HCT116 (cell line): ENCODE measurements around the gene MLPH. TPM values are rescaled to one million over a fixed set of nuclear protein-coding genes. Genes with fewer than 3 reads are reported as not detected.

Experiments used
- ATAC-seq: fragments of 200-7000 bp; cut with Tn5 transposase; 2 replicates; pipeline ENCODE4 v1.9.1; 2020; ENCODE audit warnings: mild to moderate bottlenecking, moderate library complexity
- BruUV-seq: library from RNA; stranded (reverse); fragments of 400-500 nt; replicated peaks from 2 replicates; lab custom pipeline; 2021; lab: Mats Ljungman, UMichigan
- CTCF ChIA-PET: fragments of 300-600 bp; sonication (Branson Sonifier 250); formaldehyde crosslinking; loops from one replicate; lab custom pipeline; 2021; ENCODE audit warnings: antibody characterized with exemption; lab: Charles Lee
- POLR2A ChIA-PET: fragments of 300-600, 350-600 bp; sonication (Branson Sonifier 250); formaldehyde crosslinking; loops from one replicate; lab custom pipeline; 2021; ENCODE audit warnings: antibody characterized with exemption; lab: Charles Lee
- RAD21 ChIA-PET, 2 experiments: fragments of 300-600 bp; sonication (Branson Sonifier 250); formaldehyde crosslinking; loops; one replicate each; lab custom pipeline; 2023; ENCODE audit warnings: low total read pairs in 2 of 2; ENCODE audit not compliant: uncharacterized antibody in 2 of 2, unreplicated experiment in 2 of 2, low non-redundant PET in 1 of 2; lab: Charles Lee
- DNase-seq: peaks from one replicate; pipeline ENCODE4 v3.0.0-alpha.2; 2010; ENCODE audit warnings: low read depth, low spot score
- H2AFZ ChIP-seq: fragments of 200-600 bp; shearing (Covaris generic), sonication (generic); 2 replicates; pipeline ENCODE4 v1.6.1; 2017; ENCODE audit warnings: low read depth, mixed run types, mixed read lengths, antibody characterized with exemption, low read length; ENCODE audit not compliant: poor library complexity, severe bottlenecking
- H3K27ac ChIP-seq: 2 replicates; pipeline ENCODE4 v1.5.1; 2012; ENCODE audit warnings: low read depth, low read length
- H3K27me3 ChIP-seq: fragments of 200-600 bp; sonication (generic); 2 replicates; pipeline ENCODE4 v1.6.1; 2016; ENCODE audit warnings: mixed run types, low read length, mixed read lengths; ENCODE audit not compliant: insufficient read depth
- H3K36me3 ChIP-seq, 2 experiments: fragments of 200-500 bp in 1 of 2; fragments of 200-600 bp in 1 of 2; sonication (Bioruptor generic) in 1 of 2; sonication (generic) in 1 of 2; 2 replicates each; pipeline versions ENCODE4 v1.5.1 to v1.6.1; 2014 to 2016; ENCODE audit warnings: low read length in 2 of 2, inconsistent platforms in 1 of 2, mixed read lengths in 1 of 2, mixed run types in 1 of 2; ENCODE audit not compliant: insufficient read depth in 2 of 2, control insufficient read depth in 1 of 2
- H3K4me1 ChIP-seq, 2 experiments: fragments of 200-600 bp in 1 of 2; sonication (generic) in 1 of 2; 2 replicates each; pipeline versions ENCODE4 v1.5.1 to v1.6.1; 2012 to 2017; ENCODE audit warnings: low read length in 2 of 2, inconsistent platforms in 1 of 2, mild to moderate bottlenecking in 1 of 2, mixed read lengths in 1 of 2, mixed run types in 1 of 2, moderate library complexity in 1 of 2; ENCODE audit not compliant: insufficient read depth in 2 of 2, control insufficient read depth in 1 of 2
- H3K4me2 ChIP-seq: fragments of 200-600 bp; sonication (generic); 2 replicates; pipeline ENCODE4 v1.6.1; 2017; ENCODE audit warnings: mixed run types, low read length, mixed read lengths
- H3K4me3 ChIP-seq, 2 experiments: fragments of 200-600 bp in 1 of 2; sonication (generic) in 1 of 2; replicated peaks in 1 of 2; 2 replicates each; pipeline ENCODE4 v1.5.1; 2011 to 2016; ENCODE audit warnings: low read length in 2 of 2, control low read depth in 1 of 2, low read depth in 1 of 2, mild to moderate bottlenecking in 1 of 2, mixed read lengths in 1 of 2, mixed run types in 1 of 2
- H3K79me2 ChIP-seq: fragments of 200-600 bp; sonication (generic); 2 replicates; pipeline ENCODE4 v1.6.1; 2017; ENCODE audit warnings: mild to moderate bottlenecking, mixed run types, low read length, moderate library complexity, mixed read lengths; ENCODE audit not compliant: insufficient read depth
- H3K9ac ChIP-seq: fragments of 200-600 bp; sonication (generic); 2 replicates; pipeline ENCODE4 v1.6.1; 2016; ENCODE audit warnings: low read length, mixed read lengths
- H3K9me2 ChIP-seq: fragments of 200-600 bp; sonication (generic), shearing (Covaris generic); 2 replicates; pipeline ENCODE4 v1.6.1; 2017; ENCODE audit warnings: mixed run types, mild to moderate bottlenecking, moderate library complexity; ENCODE audit not compliant: insufficient read depth
- H3K9me3 ChIP-seq, 2 experiments: fragments of 200-500 bp in 1 of 2; fragments of 200-600 bp in 1 of 2; sonication (Bioruptor generic) in 1 of 2; sonication (generic) in 1 of 2; 2 replicates each; pipeline ENCODE4 v1.6.1; 2014 to 2017; ENCODE audit warnings: low read length in 2 of 2, mixed read lengths in 2 of 2, inconsistent platforms in 1 of 2, low read depth in 1 of 2, mild to moderate bottlenecking in 1 of 2, mixed run types in 1 of 2, moderate library complexity in 1 of 2; ENCODE audit not compliant: control insufficient read depth in 1 of 2, insufficient read depth in 1 of 2
- H4K20me1 ChIP-seq: fragments of 200-600 bp; sonication (generic), shearing (Covaris generic); 2 replicates; pipeline ENCODE4 v1.6.1; 2017; ENCODE audit warnings: mixed run types, mild to moderate bottlenecking, moderate library complexity; ENCODE audit not compliant: insufficient read depth
- CBX3 ChIP-seq: IDR thresholded peaks from 2 replicates; pipeline ENCODE4 v1.6.1; 2012; ENCODE audit warnings: low read depth
- CEBPB ChIP-seq: IDR thresholded peaks from 2 replicates; pipeline ENCODE4 v1.6.1; 2012; ENCODE audit warnings: low read depth
- CTCF ChIP-seq, 3 experiments: fragments of 200-600 bp in 1 of 3; sonication (generic) in 1 of 3; IDR thresholded peaks in 2 of 3; conservative IDR thresholded peaks in 1 of 3; 2 replicates each; pipeline ENCODE4 v1.5.1; 2012 to 2017; ENCODE audit warnings: low read depth in 2 of 3, low read length in 2 of 3, antibody characterized with exemption in 1 of 3, borderline replicate concordance in 1 of 3, control low read depth in 1 of 3, mild to moderate bottlenecking in 1 of 3, mixed read lengths in 1 of 3, mixed run types in 1 of 3, moderate library complexity in 1 of 3; ENCODE audit not compliant: insufficient read depth in 1 of 3
- EGR1 ChIP-seq: IDR thresholded peaks from 2 replicates; pipeline ENCODE4 v1.6.1; 2012; ENCODE audit warnings: low read depth
- EZH2 ChIP-seq: fragments of 200-600 bp; sonication (generic); IDR thresholded peaks from 2 replicates; pipeline ENCODE4 v1.6.1; 2017; ENCODE audit warnings: antibody characterized with exemption, mixed run types
- EZH2phosphoT487 ChIP-seq: fragments of 200-600 bp; IDR thresholded peaks from 2 replicates; pipeline ENCODE4 v1.6.1; 2018; ENCODE audit warnings: antibody characterized with exemption, borderline replicate concordance
- JUND ChIP-seq: IDR thresholded peaks from 2 replicates; pipeline ENCODE4 v1.6.1; 2012
- POLR2A ChIP-seq: IDR thresholded peaks from 2 replicates; pipeline ENCODE4 v1.7.0; 2011; ENCODE audit warnings: borderline replicate concordance; ENCODE audit not compliant: insufficient read depth, insufficient read length; ENCODE audit errors: extremely low read depth
- POLR2AphosphoS5 ChIP-seq: IDR thresholded peaks from 2 replicates; pipeline ENCODE4 v1.6.1; 2011; ENCODE audit warnings: mild to moderate bottlenecking, low read depth, low read length, moderate library complexity
- REST ChIP-seq: IDR thresholded peaks from 2 replicates; pipeline ENCODE4 v1.6.1; 2012; ENCODE audit warnings: low read depth
- SIN3A ChIP-seq: IDR thresholded peaks from 2 replicates; pipeline ENCODE4 v1.6.1; 2012; ENCODE audit warnings: low read depth
- SP1 ChIP-seq: IDR thresholded peaks from 2 replicates; pipeline ENCODE4 v1.6.1; 2012; ENCODE audit warnings: low read depth
- SRF ChIP-seq: IDR thresholded peaks from 2 replicates; pipeline ENCODE4 v1.6.1; 2012; ENCODE audit warnings: low read depth
- YY1 ChIP-seq: IDR thresholded peaks from 2 replicates; pipeline ENCODE4 v1.6.1; 2011; ENCODE audit warnings: low read length, low read depth, moderate library complexity, mild to moderate bottlenecking; ENCODE audit not compliant: insufficient replicate concordance; ENCODE audit errors: extremely low read depth
- intact Hi-C: fragments of 100-400 bp; cut with micrococcal nuclease; formaldehyde crosslinking; loops from 2 replicates; pipeline ENCODE4 v1.10.0; 2022
- total RNA-seq: library from RNA; stranded (reverse); gene quantifications from one replicate; pipeline ENCODE4 v1.2.1, GENCODE V29; 2021; ENCODE audit not compliant: unreplicated experiment
- TF ChIP-seq, protein P1 (sequence below): IDR thresholded peaks from 2 replicates; pipeline ENCODE4 v1.6.1; 2011; ENCODE audit warnings: mild to moderate bottlenecking, low read length, moderate library complexity; ENCODE audit not compliant: insufficient replicate concordance; ENCODE audit errors: extremely low read depth
- TF ChIP-seq, protein P2 (sequence below): IDR thresholded peaks from 2 replicates; pipeline ENCODE4 v1.6.1; 2012

MLPH gene
- total RNA-seq, 1 experiment from 2014 or later = 81.4 TPM

DNA sequence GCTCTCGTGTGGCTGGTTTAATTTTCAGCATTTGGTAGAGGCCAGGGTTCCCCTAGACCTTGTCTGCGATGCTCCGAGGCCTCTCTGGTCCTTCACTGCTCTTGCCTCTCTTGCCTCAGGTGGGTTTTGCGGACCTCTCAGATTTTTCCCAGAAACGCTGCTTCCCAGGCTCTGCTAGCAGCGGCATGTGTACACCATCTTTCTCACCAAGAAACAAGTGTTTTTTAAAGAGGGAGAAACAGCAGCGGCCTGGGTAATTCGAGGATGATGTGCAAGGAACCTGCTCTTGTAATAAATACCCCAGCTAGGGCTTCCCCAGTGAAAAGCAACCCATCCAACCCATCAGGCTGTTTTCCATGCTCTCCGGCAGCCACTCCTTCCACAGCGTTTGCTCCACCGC lies 39.6 kb upstream of the MLPH start:
- Histone ChIP-seq H2AFZ (no peak overlapping the region), H3K4me2 (no peak overlapping the region), H3K4me3 (no peak overlapping the region), H3K9ac (no peak overlapping the region), H3K4me1 (no peaks in the 10 kb centered on the region), H3K36me3 (no peaks in the 10 kb centered on the region), H3K9me2 (no peaks in the 10 kb centered on the region), H3K9me3 (no peaks in the 10 kb centered on the region), H3K27ac (no peak overlapping the region), H3K79me2 (no peaks in the 10 kb centered on the region), H4K20me1 (no peaks in the 10 kb centered on the region), H3K27me3 (0 out of 2 replicates have a peak, but pooled peaks cover 4% of the 10 kb centered on the region)
- DNase-seq (no peak), ATAC-seq (no peak)
- intact Hi-C loops = no loop called here
- POLR2A ChIA-PET = no interaction called here
- RAD21 ChIA-PET = no interaction called here
- TF ChIP-seq, protein P1, sequence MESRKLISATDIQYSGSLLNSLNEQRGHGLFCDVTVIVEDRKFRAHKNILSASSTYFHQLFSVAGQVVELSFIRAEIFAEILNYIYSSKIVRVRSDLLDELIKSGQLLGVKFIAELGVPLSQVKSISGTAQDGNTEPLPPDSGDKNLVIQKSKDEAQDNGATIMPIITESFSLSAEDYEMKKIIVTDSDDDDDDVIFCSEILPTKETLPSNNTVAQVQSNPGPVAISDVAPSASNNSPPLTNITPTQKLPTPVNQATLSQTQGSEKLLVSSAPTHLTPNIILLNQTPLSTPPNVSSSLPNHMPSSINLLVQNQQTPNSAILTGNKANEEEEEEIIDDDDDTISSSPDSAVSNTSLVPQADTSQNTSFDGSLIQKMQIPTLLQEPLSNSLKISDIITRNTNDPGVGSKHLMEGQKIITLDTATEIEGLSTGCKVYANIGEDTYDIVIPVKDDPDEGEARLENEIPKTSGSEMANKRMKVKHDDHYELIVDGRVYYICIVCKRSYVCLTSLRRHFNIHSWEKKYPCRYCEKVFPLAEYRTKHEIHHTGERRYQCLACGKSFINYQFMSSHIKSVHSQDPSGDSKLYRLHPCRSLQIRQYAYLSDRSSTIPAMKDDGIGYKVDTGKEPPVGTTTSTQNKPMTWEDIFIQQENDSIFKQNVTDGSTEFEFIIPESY = no peak
- TF ChIP-seq JUND (no peak), CEBPB (no peak), CBX3 (no peak), SP1 (no peak), EZH2 (no peak), SRF (no peak), EZH2phosphoT487 (no peak), POLR2A (no peak), POLR2AphosphoS5 (no peak), EGR1 (no peak), CTCF (IDR thresholded peaks at IDR 0.05 in 2 of 3, conservative IDR thresholded peaks at IDR 0.05 in 1 of 3; ENCODE audit: borderline replicate concordance in 1 of 3, insufficient read depth in 1 of 3, low read depth in 2 of 3, low read length in 2 of 3) (no peak), REST (no peak), SIN3A (no peak), YY1 (no peak)
- TF ChIP-seq, protein P2, sequence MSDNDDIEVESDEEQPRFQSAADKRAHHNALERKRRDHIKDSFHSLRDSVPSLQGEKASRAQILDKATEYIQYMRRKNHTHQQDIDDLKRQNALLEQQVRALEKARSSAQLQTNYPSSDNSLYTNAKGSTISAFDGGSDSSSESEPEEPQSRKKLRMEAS = no peak
- no TSS peak for BruUV-seq
- CTCF ChIA-PET = no interaction called here
